Non-pigmented ciliary epithelial cell (primary cell): Measurements from ENCODE around the gene TMUB1.

Source experiments
- DNase-seq: peaks from one replicate; pipeline ENCODE4 v3.0.0-alpha.2; 2010; ENCODE audit warnings: low read depth

Gene TMUB1

GRCh38 chr7:151068069-151068773 lies 15.1 kb downstream of the TMUB1 start:
- no peak for DNase-seq

GRCh38 chr7:151066273-151066974 lies 16.9 kb downstream of the TMUB1 start:
- no peak for DNase-seq

- no peak for DNase-seq
Observed at GRCh38 chr7:151065516-151065915, 17.8 kb downstream of the TMUB1 start.

GRCh38 chr7:151064993-151065392 lies 18.3 kb downstream of the TMUB1 start:
- no peak for DNase-seq

GRCh38 chr7:151064454-151064853 lies 18.8 kb downstream of the TMUB1 start:
- DNase-seq: no peak

GRCh38 chr7:151063212-151063561 lies 20.1 kb downstream of the TMUB1 start:
- no peak for DNase-seq

- DNase-seq: no peak
Observed at GRCh38 chr7:151062399-151063211, 20.7 kb downstream of the TMUB1 start.

- no peak for DNase-seq
Observed at GRCh38 chr7:151062111-151062398, 21.2 kb downstream of the TMUB1 start.

- no peak for DNase-seq
Observed at GRCh38 chr7:151061213-151062110, 21.8 kb downstream of the TMUB1 start.

- DNase-seq: no peak
Observed at GRCh38 chr7:151060416-151061212, 22.7 kb downstream of the TMUB1 start.

GRCh38 chr7:151060113-151060415 lies 23.2 kb downstream of the TMUB1 start:
- DNase-seq: no peak

- no peak for DNase-seq
Observed at GRCh38 chr7:151059367-151060112, 23.8 kb downstream of the TMUB1 start, which contains the start of gene SLC4A2. TSS of gene SLC4A2 (plus strand) at chr7:151059589. CDS start at chr7:151061988, 2,399 bp downstream.

- DNase-seq: no peak
Observed at GRCh38 chr7:151058781-151059366, 24.4 kb downstream of the TMUB1 start.

- DNase-seq: peak; percentile 100
Observed at GRCh38 chr7:151057989-151058780, 25.1 kb downstream of the TMUB1 start.

GRCh38 chr7:151057506-151057988 lies 25.7 kb downstream of the TMUB1 start, which contains the start of gene CDK5:
TSS of gene CDK5 (minus strand) at chr7:151057897. CDS start at chr7:151057848, 49 bp downstream.
- no peak for DNase-seq

GRCh38 chr7:151056666-151057505 lies 26.4 kb downstream of the TMUB1 start:
- DNase-seq: no peak

GRCh38 chr7:151056283-151056665 lies 27.0 kb downstream of the TMUB1 start:
- no peak for DNase-seq

GRCh38 chr7:151053751-151054150 lies 29.5 kb downstream of the TMUB1 start:
- DNase-seq: no peak
